HepG2 (cell line): ENCODE results near the gene STK11. TPM values are rescaled to one million over a fixed set of nuclear protein-coding genes. Genes with fewer than 3 reads are reported as not detected.

Source experiments
- DNMT1 ChIP-seq: sonication (generic); formaldehyde crosslinking; IDR thresholded peaks from 2 replicates; pipeline ENCODE4 v1.5.1; 2020; ENCODE audit warnings: mild to moderate bottlenecking, missing genetic modification reagents
- DR1 ChIP-seq: sonication (generic); formaldehyde crosslinking; IDR thresholded peaks from 2 replicates; pipeline ENCODE4 v1.8.0; 2021; ENCODE audit warnings: mild to moderate bottlenecking, missing genetic modification reagents, inconsistent platforms
- GFI1 ChIP-seq: sonication (generic); formaldehyde crosslinking; IDR thresholded peaks from 2 replicates; pipeline ENCODE4 v1.5.0; 2020; ENCODE audit warnings: missing genetic modification reagents, mild to moderate bottlenecking, borderline replicate concordance
- NR2F2 ChIP-seq: IDR thresholded peaks from 2 replicates; pipeline ENCODE4 v1.6.1; 2012; ENCODE audit warnings: low read depth, inconsistent platforms, borderline replicate concordance
- SIN3A ChIP-seq: IDR thresholded peaks from 2 replicates; pipeline ENCODE4 v1.6.1; 2011; ENCODE audit warnings: low read depth, mild to moderate bottlenecking, control low read depth, low read length, borderline replicate concordance
- SRSF1 ChIP-seq: fragments of 200-400 bp; formaldehyde crosslinking; optimal IDR thresholded peaks from 2 replicates; pipeline ENCODE3; 2017; ENCODE audit warnings: mild to moderate bottlenecking, low read depth, low read length, moderate library complexity
- SSRP1 ChIP-seq: IDR thresholded peaks from 2 replicates; pipeline ENCODE4 v1.6.1; 2016; ENCODE audit warnings: control low read depth
- TERF1 ChIP-seq: sonication (generic); formaldehyde crosslinking; IDR thresholded peaks from 2 replicates; pipeline ENCODE4 v1.8.0; 2022; ENCODE audit warnings: mild to moderate bottlenecking, missing genetic modification reagents, moderate library complexity
- YEATS4 ChIP-seq: sonication (generic); formaldehyde crosslinking; IDR thresholded peaks from 2 replicates; pipeline ENCODE4 v1.4.0; 2020; ENCODE audit warnings: missing genetic modification reagents, borderline replicate concordance
- ZFP82 ChIP-seq: sonication (generic); formaldehyde crosslinking; IDR thresholded peaks from 2 replicates; pipeline ENCODE4 v1.5.1; 2020; ENCODE audit warnings: mild to moderate bottlenecking, missing genetic modification reagents, borderline replicate concordance
- ZNF280D ChIP-seq: sonication (generic); formaldehyde crosslinking; IDR thresholded peaks from 2 replicates; pipeline ENCODE4 v1.5.1; 2020; ENCODE audit warnings: mild to moderate bottlenecking, missing genetic modification reagents
- ZNF430 ChIP-seq: sonication (generic); formaldehyde crosslinking; IDR thresholded peaks from 2 replicates; pipeline ENCODE4 v1.9.0; 2021; ENCODE audit warnings: mild to moderate bottlenecking, missing genetic modification reagents
- ZNF552 ChIP-seq: sonication (generic); formaldehyde crosslinking; IDR thresholded peaks from 2 replicates; pipeline ENCODE4 v1.9.0; 2022; ENCODE audit warnings: missing genetic modification reagents, mild to moderate bottlenecking, borderline replicate concordance
- ZNF572 ChIP-seq: sonication (generic); formaldehyde crosslinking; IDR thresholded peaks from 2 replicates; pipeline ENCODE4 v1.5.1; 2020; ENCODE audit warnings: mild to moderate bottlenecking, missing genetic modification reagents
- ZNF609 ChIP-seq: sonication (generic); formaldehyde crosslinking; IDR thresholded peaks from 2 replicates; pipeline ENCODE4 v1.4.0; 2020; ENCODE audit warnings: mild to moderate bottlenecking, missing genetic modification reagents, borderline replicate concordance
- ZNF740 ChIP-seq: sonication (generic); formaldehyde crosslinking; IDR thresholded peaks from 2 replicates; pipeline ENCODE4 v1.4.0; 2020; ENCODE audit warnings: missing genetic modification reagents
- polyA plus RNA-seq, 8 experiments: library from polyadenylated mRNA; depleted of rRNA in 3 of 8; stranded (reverse) in 7 of 8; unstranded in 1 of 8; fragments of >200 nt; fragmentation: Illumina TruSeq in 4 of 8; extraction: Trizol in 4 of 8; gene quantifications; 2 replicates each; pipeline versions ENCODE4 v1.2.1 to v1.2.3, GENCODE V29; 2011 to 2016; ENCODE audit warnings: low read depth in 4 of 8, missing spikeins in 1 of 8, mixed read lengths in 1 of 8; ENCODE audit not compliant: insufficient read depth in 1 of 8
- total RNA-seq, 5 experiments: library from RNA; depleted of rRNA; stranded (reverse); fragments of >200 nt; fragmentation: Illumina TruSeq; extraction: Trizol; gene quantifications; 2 replicates each; pipeline ENCODE4 v1.2.3, GENCODE V29; 2016; ENCODE audit warnings: low read depth in 1 of 5
- TF ChIP-seq, protein P1 (sequence below): IDR thresholded peaks from 2 replicates; pipeline ENCODE4 v1.6.1; 2016; ENCODE audit warnings: mild to moderate bottlenecking

STK11 gene
- total and polyA plus RNA-seq, 2 of the 13 experiments (the other 11 are each of a cell fraction or from before 2014, with no cell fraction given), result 27.5 to 43.6 TPM

DNA sequence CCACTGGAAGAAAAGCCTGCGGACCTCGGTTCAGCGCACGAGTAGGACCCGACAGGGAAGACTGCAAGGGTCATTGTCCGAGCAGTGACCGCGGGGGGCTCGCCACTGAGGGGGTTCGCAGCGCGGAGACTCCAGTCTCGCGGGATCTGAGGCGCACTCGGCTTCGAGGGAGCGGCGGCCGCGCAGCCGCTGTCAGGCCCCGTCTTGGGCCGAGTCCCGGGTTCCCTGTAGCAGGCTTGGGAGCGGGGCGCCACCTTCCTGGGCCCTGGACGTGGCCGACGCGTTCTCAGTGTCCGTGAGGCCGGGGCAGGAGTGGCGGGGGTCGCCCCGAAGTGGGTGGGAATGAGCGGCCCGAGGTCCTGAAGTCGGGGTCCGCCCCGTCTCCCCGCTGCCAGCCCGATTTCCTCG lies 69.3 kb downstream of the STK11 start (continued):
- TF ChIP-seq GFI1 (CRISPR knock-in tag) (0 out of 2 replicates have a peak, but pooled peaks have one; percentile 43), SRSF1 (peak; percentile 31), ZNF572 (peak; percentile 81; the same call in 1 of the 2 replicates), SSRP1 (CRISPR knock-in tag) (peak; percentile 45; the same call in 1 of the 2 replicates), ZNF740 (CRISPR knock-in tag) (no peak), TERF1 (CRISPR knock-in tag) (0 out of 2 replicates have a peak, but pooled peaks have one; percentile 11), ZNF552 (0 out of 2 replicates have a peak, but pooled peaks have one; percentile 34), YEATS4 (no peak), ZFP82 (CRISPR knock-in tag) (no peak), ZNF430 (CRISPR knock-in tag) (peak; percentile 37; the same call in 1 of the 2 replicates), ZNF280D (CRISPR knock-in tag) (0 out of 2 replicates have a peak, but pooled peaks have one; percentile 57), DNMT1 (CRISPR knock-in tag) (0 out of 2 replicates have a peak, but pooled peaks have one; percentile 23), DR1 (CRISPR knock-in tag) (peak; percentile 6; the same call in 1 of the 2 replicates), NR2F2 (peak; percentile 42; the same call in 1 of the 2 replicates), ZNF609 (CRISPR knock-in tag) (0 out of 2 replicates have a peak, but pooled peaks have one; percentile 31), SIN3A (0 out of 2 replicates have a peak, but pooled peaks have one; percentile 22)
- TF ChIP-seq, protein P1, sequence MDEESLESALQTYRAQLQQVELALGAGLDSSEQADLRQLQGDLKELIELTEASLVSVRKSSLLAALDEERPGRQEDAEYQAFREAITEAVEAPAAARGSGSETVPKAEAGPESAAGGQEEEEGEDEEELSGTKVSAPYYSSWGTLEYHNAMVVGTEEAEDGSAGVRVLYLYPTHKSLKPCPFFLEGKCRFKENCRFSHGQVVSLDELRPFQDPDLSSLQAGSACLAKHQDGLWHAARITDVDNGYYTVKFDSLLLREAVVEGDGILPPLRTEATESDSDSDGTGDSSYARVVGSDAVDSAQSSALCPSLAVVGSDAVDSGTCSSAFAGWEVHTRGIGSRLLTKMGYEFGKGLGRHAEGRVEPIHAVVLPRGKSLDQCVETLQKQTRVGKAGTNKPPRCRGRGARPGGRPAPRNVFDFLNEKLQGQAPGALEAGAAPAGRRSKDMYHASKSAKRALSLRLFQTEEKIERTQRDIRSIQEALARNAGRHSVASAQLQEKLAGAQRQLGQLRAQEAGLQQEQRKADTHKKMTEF (CRISPR knock-in tag), result no peak
